Measurements from ENCODE around the gene GRIK1.

The GRIK1 gene

GRCh38 chr21:29943885-29944284 lies 4.1 kb upstream of the GRIK1 start:
- H3K4me3 ChIP-seq (ENCODE audit: low read depth, low read length): no peak overlapping the region
- DNase-seq (ENCODE audit: low read depth): peak; percentile 4
- no peak for TF ChIP-seq CTCF (IDR thresholded peaks at IDR 0.05; ENCODE audit: insufficient read depth, low read depth, low read length, missing control alignments)

GRCh38 chr21:29942034-29942433 lies 2.2 kb upstream of the GRIK1 start:
- no peak for DNase-seq (ENCODE audit: low read depth)
- H3K4me3 ChIP-seq (ENCODE audit: low read depth, low read length): no peak overlapping the region
- TF ChIP-seq CTCF (IDR thresholded peaks at IDR 0.05; ENCODE audit: insufficient read depth, low read depth, low read length, missing control alignments): no peak

- no peak overlapping the region for H3K4me3 ChIP-seq (ENCODE audit: low read depth, low read length)
- TF ChIP-seq CTCF (IDR thresholded peaks at IDR 0.05; ENCODE audit: insufficient read depth, low read depth, low read length, missing control alignments): no peak
- DNase-seq (ENCODE audit: low read depth): no peak
Measured at GRCh38 chr21:29940991-29941390, 1.2 kb upstream of the GRIK1 start.

GRCh38 chr21:29940361-29940760 lies 565 bp upstream of the GRIK1 start:
- H3K4me3 ChIP-seq (ENCODE audit: low read depth, low read length): no peak overlapping the region

GRCh38 chr21:29939104-29939923 lies 482 bp downstream of the GRIK1 start:
- H3K4me3 ChIP-seq (ENCODE audit: low read depth, low read length): no peak overlapping the region
- no peak for TF ChIP-seq CTCF (IDR thresholded peaks at IDR 0.05; ENCODE audit: insufficient read depth, low read depth, low read length, missing control alignments)
- no peak for DNase-seq (ENCODE audit: low read depth)

More at GRCh38 chr21:29940361-29940760, 565 bp upstream of the GRIK1 start:
- TF ChIP-seq CTCF (IDR thresholded peaks at IDR 0.05; ENCODE audit: insufficient read depth, low read depth, low read length, missing control alignments): no peak
- no peak for DNase-seq (ENCODE audit: low read depth)

GRCh38 chr21:29938776-29939103 lies 1.1 kb downstream of the GRIK1 start:
- TF ChIP-seq CTCF (IDR thresholded peaks at IDR 0.05; ENCODE audit: insufficient read depth, low read depth, low read length, missing control alignments): no peak
- H3K4me3 ChIP-seq (ENCODE audit: low read depth, low read length): no peak overlapping the region
- no peak for DNase-seq (ENCODE audit: low read depth)

GRCh38 chr21:29933088-29933487 lies 6.7 kb downstream of the GRIK1 start:
- TF ChIP-seq CTCF (IDR thresholded peaks at IDR 0.05; ENCODE audit: insufficient read depth, low read depth, low read length, missing control alignments): no peak

More at GRCh38 chr21:29933088-29933487, 6.7 kb downstream of the GRIK1 start:
- no peak overlapping the region for H3K4me3 ChIP-seq (ENCODE audit: low read depth, low read length)
- no peak for DNase-seq (ENCODE audit: low read depth)

Data from GM12865 (cell line).